Activated CD4-positive, alpha-beta T cell treated with anti-CD3 and anti-CD28 coated beads for 1 hour (primary cell): ENCODE data around the gene KDM4C.
"Not testable (repeated sequence)": the region's sequence is repeated elsewhere in the genome, so short reads cannot be mapped to it uniquely, and the experiment has no call there.

Experiments
- DNase-seq: peaks from one replicate; pipeline ENCODE4 v3.0.0-alpha.2; 2020

The KDM4C gene

GRCh38 chr9:6987381-6987780, 229.6 kb downstream of the KDM4C start:
- no peak for DNase-seq

GRCh38 chr9:6991418-6991817, 233.6 kb downstream of the KDM4C start:
- no peak for DNase-seq

GRCh38 chr9:6996061-6996854, 238.5 kb downstream of the KDM4C start:
- DNase-seq: no peak

- no peak for DNase-seq
Observed at GRCh38 chr9:6997330-6997729, 239.6 kb downstream of the KDM4C start.

- DNase-seq: no peak
Observed at GRCh38 chr9:6999794-7000193, 242.0 kb downstream of the KDM4C start.

GRCh38 chr9:7001571-7001970, 243.8 kb downstream of the KDM4C start:
- no peak for DNase-seq

GRCh38 chr9:7003861-7004260, 246.1 kb downstream of the KDM4C start:
- no peak for DNase-seq

- DNase-seq: no peak
Observed at GRCh38 chr9:7006417-7006816, 248.6 kb downstream of the KDM4C start.

GRCh38 chr9:7008411-7008810, 250.6 kb downstream of the KDM4C start:
- DNase-seq: no peak

GRCh38 chr9:7009065-7009464, 251.3 kb downstream of the KDM4C start:
- DNase-seq: no peak

- no peak for DNase-seq
Observed at GRCh38 chr9:7011395-7012067, 253.8 kb downstream of the KDM4C start.

GRCh38 chr9:7027996-7028395, 270.2 kb downstream of the KDM4C start:
- no peak for DNase-seq

GRCh38 chr9:7028591-7028990, 270.8 kb downstream of the KDM4C start:
- DNase-seq: no peak

GRCh38 chr9:7030943-7031342, 273.2 kb downstream of the KDM4C start:
- not testable (repeated sequence) for DNase-seq

GRCh38 chr9:7033076-7034045, 275.6 kb downstream of the KDM4C start:
- DNase-seq: no peak

- DNase-seq: no peak
Observed at GRCh38 chr9:7037176-7037575, 279.4 kb downstream of the KDM4C start.

- no peak for DNase-seq
Observed at GRCh38 chr9:7042124-7042523, 284.4 kb downstream of the KDM4C start.

- no peak for DNase-seq
Observed at GRCh38 chr9:7045361-7045760, 287.6 kb downstream of the KDM4C start.

GRCh38 chr9:7051711-7052110, 293.9 kb downstream of the KDM4C start:
- no peak for DNase-seq

GRCh38 chr9:7053903-7054302, 296.1 kb downstream of the KDM4C start:
- no peak for DNase-seq

GRCh38 chr9:7055171-7055903, 297.6 kb downstream of the KDM4C start:
- DNase-seq: no peak

GRCh38 chr9:7056254-7056653, 298.5 kb downstream of the KDM4C start:
- DNase-seq: no peak

GRCh38 chr9:7058473-7058872, 300.7 kb downstream of the KDM4C start:
- no peak for DNase-seq
